ENCODE measurements around the gene PRKCZ. TPM values are rescaled to one million over a fixed set of nuclear protein-coding genes. Genes with fewer than 3 reads are reported as not detected.

PRKCZ gene
- total RNA-seq, 1 experiment from 2014 or later = 45.9 TPM

DNA sequence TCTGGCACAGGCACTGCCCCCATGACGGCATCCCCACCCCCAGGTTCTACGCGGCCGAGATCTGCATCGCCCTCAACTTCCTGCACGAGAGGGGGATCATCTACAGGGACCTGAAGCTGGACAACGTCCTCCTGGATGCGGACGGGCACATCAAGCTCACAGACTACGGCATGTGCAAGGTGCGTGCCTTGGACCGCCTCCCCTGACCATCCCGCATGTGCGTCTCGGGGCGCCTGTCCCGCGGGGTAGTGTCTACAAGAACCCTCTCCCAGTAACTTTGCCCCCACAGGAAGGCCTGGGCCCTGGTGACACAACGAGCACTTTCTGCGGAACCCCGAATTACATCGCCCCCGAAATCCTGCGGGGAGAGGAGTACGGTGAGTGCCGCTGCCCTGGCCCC lies 121.8 kb downstream of the PRKCZ start:
- Mint-ChIP-seq H3K27ac (ENCODE audit: unreplicated experiment) (no peak overlapping the region), H3K9me3 (ENCODE audit: unreplicated experiment) (no peaks in the 10 kb centered on the region), H3K36me3 (ENCODE audit: insufficient read depth, unreplicated experiment) (peaks cover 6% of the 10 kb centered on the region), H3K4me3 (ENCODE audit: unreplicated experiment) (no peak overlapping the region), H3K27me3 (ENCODE audit: insufficient read depth, unreplicated experiment) (no peaks in the 10 kb centered on the region), H3K4me1 (ENCODE audit: low read depth, unreplicated experiment) (no peaks in the 10 kb centered on the region)
- Histone ChIP-seq H3K4me3 (ENCODE audit: low read depth, low read length) (no peak overlapping the region), H3K27me3 (replicated peaks; ENCODE audit: control insufficient read depth, insufficient read depth, low read length) (no peaks in the 10 kb centered on the region), H3K36me3 (ENCODE audit: control insufficient read depth, insufficient read depth, low read length) (no peaks in the 10 kb centered on the region; the same call in 1 of the 2 replicates), H3K4me1 (no peaks in the 10 kb centered on the region), H3K9me3 (no peaks in the 10 kb centered on the region)
- POLR2A ChIA-PET = no interaction called here
- no peak for DNase-seq
- TF ChIP-seq, protein P1, sequence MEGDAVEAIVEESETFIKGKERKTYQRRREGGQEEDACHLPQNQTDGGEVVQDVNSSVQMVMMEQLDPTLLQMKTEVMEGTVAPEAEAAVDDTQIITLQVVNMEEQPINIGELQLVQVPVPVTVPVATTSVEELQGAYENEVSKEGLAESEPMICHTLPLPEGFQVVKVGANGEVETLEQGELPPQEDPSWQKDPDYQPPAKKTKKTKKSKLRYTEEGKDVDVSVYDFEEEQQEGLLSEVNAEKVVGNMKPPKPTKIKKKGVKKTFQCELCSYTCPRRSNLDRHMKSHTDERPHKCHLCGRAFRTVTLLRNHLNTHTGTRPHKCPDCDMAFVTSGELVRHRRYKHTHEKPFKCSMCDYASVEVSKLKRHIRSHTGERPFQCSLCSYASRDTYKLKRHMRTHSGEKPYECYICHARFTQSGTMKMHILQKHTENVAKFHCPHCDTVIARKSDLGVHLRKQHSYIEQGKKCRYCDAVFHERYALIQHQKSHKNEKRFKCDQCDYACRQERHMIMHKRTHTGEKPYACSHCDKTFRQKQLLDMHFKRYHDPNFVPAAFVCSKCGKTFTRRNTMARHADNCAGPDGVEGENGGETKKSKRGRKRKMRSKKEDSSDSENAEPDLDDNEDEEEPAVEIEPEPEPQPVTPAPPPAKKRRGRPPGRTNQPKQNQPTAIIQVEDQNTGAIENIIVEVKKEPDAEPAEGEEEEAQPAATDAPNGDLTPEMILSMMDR (IDR thresholded peaks at IDR 0.05; ENCODE audit: insufficient read depth in 1 of 2, low read depth in 1 of 2, low read length in 1 of 2, severe bottlenecking in 1 of 2, unreplicated experiment in 1 of 2) = no peak
- BruUV-seq (replicated peaks) = no TSS peak
- intact Hi-C loops (cut with micrococcal nuclease; ENCODE audit: unreplicated experiment) = no loop called here
- CTCF ChIA-PET = no interaction called here

DNA sequence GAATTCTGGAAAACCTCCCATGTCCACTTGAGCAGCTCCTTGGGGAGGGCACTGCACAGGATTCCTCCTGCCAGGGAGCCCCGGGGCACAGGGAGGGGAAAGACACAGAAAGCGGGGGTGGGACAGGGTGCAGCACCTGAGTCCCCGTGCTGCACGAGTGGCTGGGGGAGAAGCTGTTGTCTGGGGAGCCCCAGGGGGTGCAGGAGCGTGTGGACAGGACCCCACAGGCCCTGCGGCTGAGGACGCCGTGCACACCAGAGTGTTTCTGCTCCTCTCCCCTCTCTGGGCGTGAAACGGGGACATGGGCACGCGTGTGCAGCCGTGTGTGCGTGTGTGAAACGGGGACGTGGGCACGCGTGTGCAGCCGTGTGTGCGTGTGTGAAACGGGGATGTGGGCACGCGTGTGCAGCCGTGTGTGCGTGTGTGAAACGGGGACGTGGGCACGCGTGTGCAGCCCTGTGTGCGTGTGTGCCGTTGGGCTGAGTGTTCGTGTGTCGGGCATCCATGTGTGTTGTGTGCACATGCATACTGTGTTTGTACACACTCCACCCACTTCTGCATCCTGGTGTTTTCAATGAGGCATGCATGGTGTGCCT lies 122.4 kb downstream of the PRKCZ start:
- H3K4me1 Mint-ChIP-seq (ENCODE audit: low read depth, unreplicated experiment) = no peaks in the 10 kb centered on the region

DNA sequence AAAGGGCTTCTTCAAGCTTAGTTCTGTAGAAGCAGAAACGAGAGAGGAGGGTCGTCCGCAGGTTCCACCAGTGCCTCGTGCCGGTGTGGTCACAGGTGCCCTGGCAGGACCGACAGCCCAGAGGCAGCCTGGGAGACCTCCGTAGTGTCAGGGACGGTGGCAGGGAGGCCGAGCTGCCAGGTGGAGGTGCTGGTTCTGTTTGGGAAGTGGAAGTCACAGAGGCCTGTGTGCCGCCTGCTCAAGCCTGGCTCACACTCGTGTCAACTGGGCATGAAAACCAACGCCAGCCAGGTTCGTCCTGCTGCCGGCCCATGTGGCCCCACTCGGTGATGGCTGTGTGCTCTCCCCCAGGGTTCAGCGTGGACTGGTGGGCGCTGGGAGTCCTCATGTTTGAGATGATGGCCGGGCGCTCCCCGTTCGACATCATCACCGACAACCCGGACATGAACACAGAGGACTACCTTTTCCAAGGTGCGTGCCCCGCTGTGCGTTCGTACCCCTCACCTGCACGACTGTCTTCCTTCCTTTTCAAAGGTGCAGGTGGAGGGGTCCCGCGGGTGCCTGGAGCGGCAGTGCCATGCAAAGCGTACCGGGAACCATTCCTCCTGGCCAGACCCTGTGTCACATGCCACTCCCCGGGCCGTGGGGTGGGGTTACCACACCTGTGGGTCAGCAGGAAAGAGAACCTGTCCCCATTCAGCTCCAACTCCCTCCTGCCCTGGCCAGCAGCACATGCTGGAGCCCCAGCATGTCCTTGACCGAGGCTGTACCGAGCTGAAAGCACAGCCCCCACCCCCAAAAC lies 123.5 kb downstream of the PRKCZ start:
- no peaks in the 10 kb centered on the region for H3K27me3 ChIP-seq (replicated peaks; ENCODE audit: control insufficient read depth, insufficient read depth, low read length)
- H3K4me3 ChIP-seq (ENCODE audit: low read depth, low read length) = no peak overlapping the region
- POLR2A ChIA-PET = no interaction called here
- no peaks in the 10 kb centered on the region for H3K9me3 Mint-ChIP-seq (ENCODE audit: unreplicated experiment)
- no peak overlapping the region for H3K27ac Mint-ChIP-seq (ENCODE audit: unreplicated experiment)
- CTCF ChIA-PET = interaction anchor here (1.0 to 1.4 kb wide), 3 partner anchors 38 to 229 kb away, joined by 4 to 11 read pairs (median 7); no protein-coding TSS in a partner anchor
- H3K36me3 Mint-ChIP-seq (ENCODE audit: insufficient read depth, unreplicated experiment) = peaks cover 11% of the 10 kb centered on the region
- TF ChIP-seq, protein P1 (IDR thresholded peaks at IDR 0.05; ENCODE audit: insufficient read depth in 1 of 2, low read depth in 1 of 2, low read length in 1 of 2, severe bottlenecking in 1 of 2, unreplicated experiment in 1 of 2) = no peak
- no peak overlapping the region for H3K4me3 Mint-ChIP-seq (ENCODE audit: unreplicated experiment)
- no peaks in the 10 kb centered on the region for H3K4me1 ChIP-seq
- H3K36me3 ChIP-seq (ENCODE audit: control insufficient read depth, insufficient read depth, low read length) = no peaks in the 10 kb centered on the region; the same call in 1 of the 2 replicates
- intact Hi-C loops (cut with micrococcal nuclease; ENCODE audit: unreplicated experiment) = loop anchor here (2.0 kb wide), 2 partner anchors 41 to 65 kb away; no protein-coding TSS in a partner anchor
- no TSS peak for BruUV-seq (replicated peaks)
- DNase-seq = no peak
- no peaks in the 10 kb centered on the region for H3K9me3 ChIP-seq
- no peaks in the 10 kb centered on the region for H3K27me3 Mint-ChIP-seq (ENCODE audit: insufficient read depth, unreplicated experiment)
- H3K4me1 Mint-ChIP-seq (ENCODE audit: low read depth, unreplicated experiment) = no peaks in the 10 kb centered on the region

More for the DNA sequence above, 122.4 kb downstream of the PRKCZ start:
- DNase-seq = no peak
- Mint-ChIP-seq H3K9me3 (ENCODE audit: unreplicated experiment) (no peaks in the 10 kb centered on the region), H3K27ac (ENCODE audit: unreplicated experiment) (no peak overlapping the region), H3K27me3 (ENCODE audit: insufficient read depth, unreplicated experiment) (no peaks in the 10 kb centered on the region), H3K4me3 (ENCODE audit: unreplicated experiment) (no peak overlapping the region), H3K36me3 (ENCODE audit: insufficient read depth, unreplicated experiment) (peaks cover 6% of the 10 kb centered on the region)
- BruUV-seq (replicated peaks) = no TSS peak
- ChIA-PET CTCF (no interaction called here), POLR2A (no interaction called here)
- H3K27me3 ChIP-seq (replicated peaks; ENCODE audit: control insufficient read depth, insufficient read depth, low read length) = no peaks in the 10 kb centered on the region
- no peaks in the 10 kb centered on the region; the same call in 1 of the 2 replicates for H3K36me3 ChIP-seq (ENCODE audit: control insufficient read depth, insufficient read depth, low read length)
- TF ChIP-seq, protein P1 (IDR thresholded peaks at IDR 0.05; ENCODE audit: insufficient read depth in 1 of 2, low read depth in 1 of 2, low read length in 1 of 2, severe bottlenecking in 1 of 2, unreplicated experiment in 1 of 2) = no peak
- no peaks in the 10 kb centered on the region for H3K9me3 ChIP-seq
- H3K4me3 ChIP-seq (ENCODE audit: low read depth, low read length) = no peak overlapping the region
- intact Hi-C loops (cut with micrococcal nuclease; ENCODE audit: unreplicated experiment) = no loop called here
- no peaks in the 10 kb centered on the region for H3K4me1 ChIP-seq
